Stimulated activated naive CD8-positive, alpha-beta T cell treated with anti-CD3 and anti-CD28 coated beads, Interleukin-15, Interleukin-2, amounts not matched to agents 100 U/mL and 50 U/mL, for 24 hours (primary cell): ENCODE data around the gene PITPNM2.

Experiments
- ATAC-seq: fragments of 150-1000 bp; cut with Tn5 transposase; one replicate; pipeline ENCODE4 v1.10.0; 2021
- DNase-seq: peaks from one replicate; pipeline ENCODE4 v3.0.0; 2021

PITPNM2 gene

DNA sequence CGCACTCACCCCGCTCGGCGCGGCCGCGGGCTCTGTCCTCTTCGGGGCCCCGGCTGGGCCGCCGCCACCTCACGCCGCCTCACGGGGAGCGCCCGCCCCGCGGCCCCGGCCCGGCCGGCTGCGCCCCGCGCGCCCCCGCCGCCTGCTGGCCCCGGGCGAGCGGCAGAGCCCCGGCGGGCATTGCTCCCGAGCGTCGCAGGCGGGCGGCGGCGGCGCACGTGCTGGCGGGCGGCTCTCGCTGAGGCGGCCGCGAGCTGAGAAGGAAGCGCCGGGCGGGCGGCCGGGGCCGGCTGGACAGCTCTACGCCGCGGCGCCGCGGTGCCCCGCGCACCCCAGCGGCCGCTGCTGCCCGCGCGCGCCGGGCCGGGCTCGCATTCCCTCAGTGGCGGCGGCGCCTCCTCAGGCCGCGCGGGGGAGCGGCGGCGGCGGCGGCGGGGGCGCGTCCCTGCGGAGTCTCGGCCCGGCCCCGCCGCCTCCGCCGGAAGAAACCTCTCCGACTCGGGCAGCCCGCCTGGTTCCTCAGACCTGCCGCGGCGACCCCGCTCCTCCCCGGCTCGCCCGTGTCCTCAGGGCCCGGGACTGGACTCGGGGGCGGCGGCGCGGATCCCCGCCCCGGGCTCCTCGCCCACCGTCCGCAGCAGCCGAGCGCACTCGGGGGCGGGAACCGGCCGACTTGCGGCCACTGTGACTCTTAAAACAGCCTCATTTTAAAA is at the start of gene PITPNM2:
Gene PITPNM2 (minus strand): TSS at position 347 of the 713 bp plus-strand sequence. CDS start 116,500 bp downstream, outside the sequence.
- DNase-seq (peak; percentile 68), ATAC-seq (peak; percentile 81)

DNA sequence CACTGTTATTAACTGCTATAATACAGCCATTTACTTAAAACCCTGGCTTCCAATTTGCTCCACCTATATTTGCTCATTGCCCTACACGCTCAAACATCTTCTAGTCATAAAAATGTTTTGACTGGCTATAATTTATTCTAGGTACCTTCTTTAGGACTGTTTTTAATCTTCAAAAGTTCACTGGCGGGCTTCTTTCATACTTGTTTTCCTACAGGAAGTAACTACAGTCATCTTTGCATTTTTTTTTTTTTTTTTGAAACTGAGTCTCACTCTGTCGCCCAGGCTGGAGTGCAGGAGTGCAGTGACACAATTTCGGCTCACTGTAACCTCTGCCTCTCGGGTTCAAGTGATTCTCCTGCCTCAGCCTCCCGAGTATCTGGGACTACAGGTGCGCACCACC is 49.5 kb upstream of the PITPNM2 start:
- DNase-seq (no peak), ATAC-seq (no peak)

DNA sequence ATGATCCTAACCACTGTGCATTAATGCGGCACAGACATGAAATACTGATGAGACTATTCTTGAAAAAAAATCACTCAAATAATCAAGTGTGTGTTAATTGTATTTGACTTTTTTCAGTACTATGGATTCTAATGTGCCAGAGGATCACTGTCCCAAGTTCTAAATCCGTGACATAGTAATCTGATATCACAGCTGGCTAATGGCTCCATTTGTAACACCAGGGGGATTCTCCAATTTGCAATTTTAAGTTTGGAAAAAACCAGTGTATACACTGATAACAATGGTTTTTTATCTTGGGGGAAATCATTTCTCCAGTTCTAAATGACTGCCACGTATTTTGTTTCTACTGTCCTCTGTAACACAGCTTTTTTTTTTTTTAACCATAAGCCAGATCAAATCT is 49.0 kb upstream of the PITPNM2 start:
- DNase-seq (no peak), ATAC-seq (no peak)

DNA sequence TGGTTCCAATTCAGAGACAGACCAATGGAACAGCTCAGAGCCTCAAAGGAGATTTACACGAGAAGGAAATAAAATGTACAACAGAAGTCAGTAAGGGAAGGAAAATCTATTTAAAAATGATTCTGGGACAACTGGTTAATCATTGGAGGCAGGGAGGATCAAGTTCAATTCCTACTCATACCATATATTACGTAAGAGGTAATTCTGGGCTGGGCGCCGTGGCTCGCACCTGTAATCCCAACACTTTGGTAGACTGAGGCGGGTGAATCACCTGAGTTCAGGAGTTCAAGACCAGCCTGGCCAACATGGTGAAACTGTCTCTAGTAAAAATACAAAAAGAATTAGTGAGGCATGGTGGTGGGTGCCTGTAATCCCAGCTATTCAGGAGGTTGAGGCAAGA is 36.7 kb upstream of the PITPNM2 start:
- ATAC-seq (no peak), DNase-seq (no peak)

DNA sequence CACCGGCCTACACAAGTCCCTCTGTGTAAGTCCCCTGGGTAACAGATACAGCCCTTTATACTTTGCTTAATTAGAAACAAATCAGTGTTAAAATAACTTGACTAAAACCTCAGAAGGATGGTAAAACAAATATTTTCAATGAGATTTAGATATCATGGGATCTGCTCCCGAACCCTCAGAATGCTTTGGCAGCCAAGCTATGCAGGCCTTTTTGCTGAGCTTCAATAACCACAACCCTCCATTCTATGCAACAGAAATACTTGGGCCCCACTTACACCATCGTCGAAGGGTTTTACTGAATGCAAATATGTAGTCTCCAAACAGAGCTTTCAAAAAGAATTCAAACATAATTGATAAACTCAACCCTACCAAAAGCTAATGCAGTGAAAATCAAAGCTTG is 29.3 kb upstream of the PITPNM2 start:
- DNase-seq (no peak), ATAC-seq (no peak)

DNA sequence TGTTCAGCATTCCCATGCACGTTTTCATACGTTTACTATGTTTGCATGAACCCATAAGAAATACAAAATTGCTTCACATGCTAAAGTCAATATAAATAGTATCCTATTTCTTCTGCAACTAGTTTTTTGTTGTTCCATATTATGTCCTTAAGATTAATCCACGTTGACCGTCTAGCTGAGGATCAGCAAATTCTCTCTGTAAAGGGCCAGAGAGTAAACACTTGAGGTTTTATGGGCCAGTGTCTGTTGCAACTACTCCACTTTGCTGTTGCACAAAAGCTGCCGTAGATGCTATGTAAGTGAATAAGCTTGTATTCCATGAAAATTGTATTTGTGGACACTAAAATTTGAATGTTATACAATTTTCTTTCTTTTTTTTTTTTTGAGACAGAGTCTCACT is 21.1 kb upstream of the PITPNM2 start:
- ATAC-seq (no peak), DNase-seq (no peak)

DNA sequence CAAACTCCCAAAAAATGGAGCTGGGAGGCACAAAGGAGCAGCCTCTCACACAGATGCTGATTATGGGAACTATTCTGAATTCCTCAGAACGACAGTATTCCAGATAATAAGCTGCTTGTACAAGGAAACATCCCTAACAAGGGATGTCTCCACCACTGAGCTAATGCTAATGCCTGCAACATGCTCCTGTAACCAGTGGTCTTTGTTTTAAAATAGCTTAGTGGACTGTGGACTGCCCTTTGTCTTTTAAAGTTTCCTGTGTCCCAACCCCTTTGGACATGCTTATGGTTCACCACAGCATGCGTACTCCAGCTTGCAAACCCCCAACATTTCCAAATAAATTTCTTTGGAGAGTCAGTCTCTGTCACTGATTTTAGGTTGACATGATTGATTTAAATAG is 16.4 kb upstream of the PITPNM2 start:
- DNase-seq (no peak), ATAC-seq (no peak)

DNA sequence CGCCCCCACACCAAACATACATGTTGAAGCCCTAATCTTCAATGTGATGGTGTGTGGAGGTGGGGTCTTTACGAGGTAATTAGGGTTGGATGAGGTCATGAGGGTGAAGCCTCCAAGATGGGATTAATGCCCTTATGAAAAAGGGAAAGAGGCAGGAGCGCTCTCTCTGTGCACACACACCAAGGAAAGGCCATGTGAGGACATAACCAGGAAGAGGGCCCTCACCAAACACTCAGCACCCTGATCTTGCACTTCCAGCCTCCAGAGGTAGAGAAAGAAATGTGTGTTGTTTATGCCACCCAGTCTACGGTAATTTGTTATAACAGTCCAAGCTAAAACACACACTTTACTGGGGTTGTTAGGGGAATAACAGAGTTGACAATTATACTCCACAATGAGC is 14.6 kb upstream of the PITPNM2 start:
- DNase-seq (no peak), ATAC-seq (no peak)

DNA sequence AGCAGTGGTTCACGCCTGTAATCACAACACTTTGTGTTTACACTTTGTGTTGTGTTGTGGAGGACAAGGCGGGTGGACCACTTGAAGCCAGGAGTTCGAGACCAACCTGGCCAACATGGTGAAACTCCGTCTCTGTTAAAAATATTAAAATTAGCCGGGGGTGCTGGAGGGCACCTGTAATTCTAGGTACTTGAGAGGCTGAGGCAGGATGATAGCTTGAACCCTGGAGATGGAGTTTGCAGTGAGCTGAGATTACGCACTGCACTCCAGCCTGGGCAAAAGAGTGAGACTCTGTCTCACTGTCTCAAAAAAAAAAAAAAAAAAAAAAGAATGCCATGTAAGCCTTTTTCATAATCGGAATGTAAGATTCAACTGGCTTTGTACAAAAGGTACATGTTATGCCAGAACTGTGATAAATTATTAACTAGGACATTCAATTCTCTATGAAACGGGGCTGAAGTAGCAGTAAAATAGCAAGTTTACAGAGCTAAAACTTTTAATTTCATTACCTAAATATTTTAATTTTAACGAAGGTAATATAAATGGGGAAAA is 13.9 kb upstream of the PITPNM2 start:
- no peak for ATAC-seq
- DNase-seq: no peak

DNA sequence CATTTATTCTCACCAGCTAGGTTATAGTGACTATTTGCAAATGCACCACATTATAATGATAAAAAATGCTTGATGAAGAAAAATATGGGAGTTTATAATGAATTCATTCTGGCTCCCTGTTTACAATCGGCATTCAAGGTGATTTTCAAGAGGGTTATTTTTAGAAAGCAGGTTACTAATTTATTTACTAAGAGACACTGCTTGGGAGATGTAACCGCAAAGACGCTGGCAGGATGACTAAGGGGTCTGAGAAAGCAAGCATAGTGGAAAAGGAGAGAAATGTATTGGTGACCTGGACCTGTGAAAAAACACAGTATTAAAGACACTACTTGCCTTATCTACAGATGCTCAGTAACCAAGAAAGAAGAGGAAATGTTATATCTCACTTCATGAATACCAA is 13.3 kb upstream of the PITPNM2 start:
- no peak for ATAC-seq
- no peak for DNase-seq

DNA sequence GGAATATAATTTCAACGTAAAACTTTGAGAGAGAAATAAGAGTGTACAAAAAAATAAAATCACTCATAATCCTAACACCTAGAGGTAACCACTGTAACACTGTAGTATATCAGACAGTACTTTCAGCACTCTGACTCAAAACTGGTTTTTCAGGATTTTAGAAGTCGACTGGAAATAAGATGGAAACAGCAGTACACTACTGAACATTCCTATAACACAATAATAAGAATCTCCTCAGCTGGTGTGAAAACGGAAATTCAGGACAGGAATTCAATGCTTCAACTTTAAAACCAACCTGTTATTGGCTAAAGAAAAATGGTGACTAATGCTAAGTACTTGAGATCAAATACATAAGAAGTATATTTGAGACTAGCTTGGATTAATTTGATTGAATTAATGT is 12.3 kb upstream of the PITPNM2 start:
- DNase-seq (no peak), ATAC-seq (no peak)

DNA sequence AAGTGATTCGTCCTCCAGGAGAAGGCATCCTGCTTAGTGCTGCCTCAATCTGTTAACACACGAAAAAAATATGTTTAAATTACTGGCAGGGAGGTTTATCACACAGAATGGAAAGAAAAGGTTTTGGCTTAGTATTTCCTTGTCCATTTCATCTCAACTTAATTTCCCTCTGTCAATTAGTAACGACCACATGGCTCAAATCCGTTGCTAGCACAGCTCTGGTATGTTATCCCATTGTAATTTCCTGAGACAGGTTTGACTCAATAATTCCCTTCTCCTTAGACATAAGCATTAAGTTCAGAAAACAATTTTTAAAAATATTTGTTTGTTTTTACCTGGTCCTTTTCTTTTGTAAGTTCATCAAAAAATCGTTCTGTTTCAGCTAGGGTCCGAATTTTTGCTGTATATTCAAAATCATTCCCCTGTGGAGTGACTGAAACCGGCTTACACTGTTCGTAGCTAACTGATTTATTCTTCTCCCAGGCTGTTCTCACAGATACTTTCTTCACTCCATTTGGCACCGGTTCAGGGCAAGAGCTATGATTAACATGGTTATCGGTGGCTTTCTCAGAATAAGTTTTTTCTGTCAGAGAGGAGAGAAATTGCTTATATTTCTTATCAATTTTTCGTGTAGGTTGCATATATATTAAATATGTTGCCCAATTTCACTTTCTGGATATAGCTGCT is 10.1 kb upstream of the PITPNM2 start:
- no peak for ATAC-seq
- no peak for DNase-seq

DNA sequence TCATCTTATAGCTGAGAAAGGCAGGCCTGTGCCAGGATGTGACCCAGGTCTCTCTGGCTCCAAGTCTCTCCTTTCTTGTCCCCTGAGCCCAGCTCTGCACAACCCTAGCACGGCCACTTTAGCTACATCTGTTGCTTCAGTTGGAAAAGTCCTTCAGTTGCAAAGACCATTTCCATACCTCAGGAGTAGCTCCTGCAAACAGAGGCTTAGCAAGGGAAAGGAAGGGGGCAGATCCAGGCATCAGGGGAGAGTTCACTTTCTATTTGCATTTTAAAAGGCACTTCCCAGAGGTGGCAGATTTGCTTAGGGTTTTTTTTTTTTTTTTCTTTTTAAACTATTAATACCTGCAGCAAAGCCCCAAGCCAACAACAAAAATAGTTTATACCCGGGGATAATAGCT is 3.0 kb upstream of the PITPNM2 start:
- no peak for DNase-seq
- ATAC-seq: no peak

DNA sequence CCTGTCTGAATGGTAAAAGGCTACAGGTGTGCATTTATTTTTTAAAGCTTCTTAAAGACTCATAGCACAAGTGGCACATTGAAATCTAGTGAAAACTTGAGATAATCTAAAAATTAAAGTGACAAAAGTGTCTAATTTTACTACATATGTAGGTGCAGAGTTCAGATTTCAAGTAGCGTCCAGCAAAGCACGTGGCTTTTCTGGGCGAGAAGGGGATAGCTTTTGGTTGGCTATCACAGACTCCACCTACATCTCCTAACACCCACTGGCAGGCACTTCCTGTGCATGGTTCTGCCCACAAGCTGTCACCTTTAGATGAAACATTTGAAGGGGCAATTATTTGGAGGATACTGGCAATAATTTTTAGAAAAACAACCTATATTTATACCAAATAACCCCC is 1.9 kb upstream of the PITPNM2 start:
- ATAC-seq: no peak
- no peak for DNase-seq

DNA sequence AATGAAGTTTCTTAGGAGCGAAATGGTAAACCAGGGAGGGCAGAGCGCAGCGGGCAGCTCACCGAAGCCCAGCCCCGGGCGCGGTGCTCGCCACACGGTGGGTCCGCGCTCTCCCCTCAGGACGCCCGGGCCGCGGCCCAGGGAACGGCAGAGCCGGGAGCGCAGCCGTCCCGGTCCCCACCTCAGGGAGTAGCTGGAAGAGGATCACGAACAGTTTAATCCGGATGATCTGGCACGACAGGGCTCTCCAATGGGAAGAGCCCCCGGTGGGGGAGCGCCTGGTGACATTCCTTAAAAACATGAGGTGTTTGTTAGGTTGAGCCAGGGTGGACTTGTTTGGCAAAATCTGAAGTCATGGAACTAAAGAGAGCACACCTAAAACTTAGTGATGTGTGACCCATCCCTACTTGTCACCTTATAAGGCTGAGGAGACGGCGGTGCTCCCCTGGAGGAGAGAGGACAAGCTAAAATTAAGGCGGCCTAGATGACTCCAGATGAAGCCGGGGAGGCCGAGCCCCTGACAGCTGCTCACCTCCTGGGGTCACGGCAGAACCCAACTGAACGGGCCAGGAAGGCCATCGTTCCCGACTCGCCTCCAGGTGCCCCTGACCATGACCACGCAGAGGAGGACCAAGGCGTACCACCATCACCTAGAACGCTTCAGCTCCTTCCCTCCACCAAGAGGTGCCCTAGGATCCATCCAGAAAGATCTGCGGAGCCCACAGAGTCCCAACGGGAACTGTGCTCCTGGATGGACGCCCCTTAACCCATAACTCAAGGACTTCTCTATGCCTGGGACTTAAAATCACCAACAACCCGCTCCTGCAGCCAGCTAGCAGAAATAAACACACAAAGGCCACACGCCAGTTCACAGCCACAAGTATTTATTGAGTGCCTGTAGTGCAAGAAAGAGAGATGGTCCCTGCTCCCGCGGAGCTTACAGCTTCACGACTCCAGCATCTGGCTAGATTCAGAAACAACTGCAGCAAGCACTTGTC is 866 bp upstream of the PITPNM2 start:
- ATAC-seq (peak; percentile 13), DNase-seq (no peak)

DNA sequence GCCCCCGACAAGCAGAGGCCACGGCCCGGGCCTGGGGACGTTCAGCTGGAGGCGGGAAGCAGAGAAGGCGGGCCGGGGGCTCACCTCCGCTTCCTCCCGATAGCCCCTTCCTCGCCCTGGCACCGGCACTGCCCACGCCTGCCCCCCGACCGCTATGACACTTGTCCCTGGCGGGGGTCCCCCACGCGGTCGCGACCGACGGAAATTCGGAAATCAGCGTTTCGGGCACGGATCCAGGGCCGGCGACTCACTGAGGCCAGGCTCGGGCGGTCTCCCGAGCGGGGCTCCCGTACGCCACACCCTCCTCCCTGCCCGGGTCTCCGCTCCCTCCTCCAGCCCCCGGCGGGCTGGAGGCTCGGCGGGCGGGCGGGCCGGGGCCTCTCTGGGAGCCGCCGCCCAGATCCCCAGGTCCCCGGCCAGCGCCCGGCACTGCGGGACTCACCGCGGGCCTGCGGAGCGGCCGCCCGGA is 581 bp downstream of the PITPNM2 start:
- peak; percentile 61 for DNase-seq

DNA sequence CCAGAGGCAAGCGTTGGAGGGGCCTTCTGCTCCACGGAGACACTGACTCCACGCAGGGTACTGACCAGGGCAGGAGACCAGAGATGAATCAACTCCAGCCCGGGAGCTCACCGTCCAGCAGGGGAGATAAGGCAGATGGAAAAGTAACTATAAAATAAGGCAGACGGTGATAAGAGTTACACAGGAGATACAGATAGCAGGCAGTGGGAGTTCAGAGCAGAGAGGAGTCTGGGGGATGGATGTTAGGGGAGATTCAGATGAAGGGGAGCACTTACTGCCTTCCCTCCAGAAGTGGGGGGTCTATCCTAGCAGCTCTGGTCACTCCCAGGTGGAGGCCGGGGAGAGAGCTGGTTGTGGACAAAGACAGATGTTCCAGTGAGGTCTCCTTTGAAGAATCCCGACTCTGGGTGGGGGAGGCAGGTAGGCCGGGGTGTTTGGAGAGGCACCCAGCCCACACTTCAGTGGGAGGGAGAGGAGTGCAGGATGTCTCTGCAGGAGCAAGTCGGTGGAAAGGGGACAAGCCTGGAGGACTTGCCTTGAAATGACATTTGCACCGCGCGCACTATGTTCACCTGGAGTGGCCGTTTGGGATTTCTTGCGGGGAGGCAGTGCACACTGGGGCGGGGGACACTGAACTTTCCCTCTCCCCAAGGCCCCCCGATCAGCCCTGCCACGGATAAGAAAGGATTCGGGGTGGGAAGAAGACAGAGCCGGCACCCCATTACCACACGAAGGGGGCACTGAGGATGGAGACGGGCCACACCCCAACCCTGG is 1.2 kb downstream of the PITPNM2 start:
- ATAC-seq (no peak), DNase-seq (no peak)

More for the DNA sequence above, 581 bp downstream of the PITPNM2 start:
- ATAC-seq: peak; percentile 48

DNA sequence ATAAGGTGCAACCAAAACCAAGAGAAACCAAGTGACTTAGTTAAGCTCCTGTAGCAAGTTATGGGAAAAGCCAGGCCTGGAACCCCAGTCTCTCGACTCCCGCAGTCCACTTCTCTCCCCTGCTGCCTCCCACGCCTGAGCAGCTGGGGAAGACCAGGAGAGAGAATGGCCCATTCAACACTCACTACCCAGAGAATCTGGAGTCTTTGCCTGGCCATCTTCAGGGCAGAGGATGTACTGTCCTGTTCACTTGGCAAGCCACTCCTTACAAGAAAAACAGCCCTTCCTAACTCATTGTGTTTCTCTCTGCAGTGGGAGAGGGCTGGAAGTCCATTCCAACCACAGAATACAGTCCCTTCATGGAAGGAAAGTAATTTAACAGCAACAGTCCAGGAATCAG is 1.8 kb downstream of the PITPNM2 start:
- no peak for ATAC-seq
- DNase-seq: no peak

DNA sequence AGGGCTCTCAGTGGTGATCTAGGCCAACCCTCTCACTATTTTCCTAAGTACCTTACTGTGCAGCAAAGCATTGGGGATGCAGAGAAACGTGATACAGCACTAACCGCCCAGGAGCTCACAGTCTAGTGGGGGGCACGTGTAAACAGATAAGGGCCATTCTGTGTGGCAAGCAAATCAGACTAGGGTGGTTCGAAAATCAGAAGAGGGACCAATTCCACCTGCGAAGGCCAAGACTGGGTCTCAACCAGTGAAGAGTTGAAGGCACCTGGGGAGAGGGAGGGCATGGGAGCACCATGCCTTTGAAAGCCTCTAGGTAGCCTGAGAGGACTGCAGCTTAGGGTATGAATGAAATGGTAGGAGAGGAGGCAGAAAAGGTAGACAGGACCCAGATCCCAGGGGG is 2.2 kb downstream of the PITPNM2 start:
- ATAC-seq: no peak

DNA sequence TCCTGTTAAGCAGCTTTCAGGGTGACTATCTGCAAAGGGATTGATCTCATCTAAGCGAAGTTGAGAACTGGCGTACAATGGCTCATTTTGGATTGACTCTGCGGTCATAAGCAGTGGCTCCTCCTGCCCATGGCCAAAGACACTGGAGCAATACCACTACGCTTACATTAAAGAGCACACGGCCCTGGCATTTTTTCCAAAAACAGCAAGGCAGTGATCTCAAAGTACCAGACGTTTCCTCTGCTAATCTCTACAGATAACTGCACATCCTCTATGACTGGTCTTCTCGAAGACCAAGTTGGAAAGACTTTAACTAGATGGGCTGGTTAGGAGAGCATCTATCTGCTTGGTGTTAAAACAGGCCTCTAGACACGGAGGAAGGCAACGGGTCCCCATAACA is 2.7 kb downstream of the PITPNM2 start:
- no peak for DNase-seq
- ATAC-seq: no peak

More for the DNA sequence above, 2.2 kb downstream of the PITPNM2 start:
- no peak for DNase-seq

DNA sequence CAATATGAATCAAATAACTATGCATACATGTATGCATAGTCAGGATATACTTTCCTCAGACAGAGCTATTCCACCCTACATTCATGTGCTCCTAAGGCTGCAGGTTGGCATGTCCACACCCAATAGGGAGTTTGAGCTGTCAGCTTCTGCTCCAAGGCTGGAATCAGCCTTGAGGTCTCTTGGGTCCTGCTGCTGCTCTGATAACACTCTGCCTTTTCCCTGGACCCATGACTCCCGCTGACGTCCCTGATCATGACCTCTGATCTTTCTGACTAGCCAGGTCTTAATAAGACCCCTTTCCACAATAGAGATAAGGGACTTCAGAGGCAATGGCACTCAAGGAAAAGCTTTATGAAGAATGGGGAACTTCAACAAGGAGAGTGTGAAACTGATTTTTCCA is 5.7 kb downstream of the PITPNM2 start:
- no peak for DNase-seq
- ATAC-seq: no peak
